Liver (tissue), 9 donors: ENCODE results near the gene CEP83. TPM values are rescaled to one million over a fixed set of nuclear protein-coding genes. Genes with fewer than 3 reads are reported as not detected.

Source experiments
- DNase-seq: peaks from one replicate; pipeline ENCODE4 v3.0.0-alpha.2; 2017; ENCODE audit warnings: low spot score
- H3K27ac ChIP-seq, 2 donors: one replicate each; pipeline ENCODE4 v1.7.0; 2013; ENCODE audit warnings: inconsistent platforms in 2 of 2, low read length in 2 of 2, control low read depth in 1 of 2, low read depth in 1 of 2, mild to moderate bottlenecking in 1 of 2
- H3K27me3 ChIP-seq, 4 donors: one replicate each; pipeline versions ENCODE4 v1.6.1 to v1.7.0; 2013; ENCODE audit warnings: low read length in 3 of 4, inconsistent platforms in 1 of 4, mild to moderate bottlenecking in 1 of 4, moderate library complexity in 1 of 4; ENCODE audit not compliant: control insufficient read depth in 4 of 4, insufficient read depth in 4 of 4
- H3K36me3 ChIP-seq, 4 donors: one replicate each; pipeline versions ENCODE4 v1.6.1 to v1.7.0; 2013; ENCODE audit warnings: low read length in 3 of 4, mild to moderate bottlenecking in 3 of 4, low read depth in 1 of 4, moderate library complexity in 1 of 4; ENCODE audit not compliant: control insufficient read depth in 4 of 4, insufficient read depth in 3 of 4
- H3K4me1 ChIP-seq, 4 donors: one replicate each; pipeline versions ENCODE4 v1.6.1 to v1.7.0; 2013; ENCODE audit warnings: low read length in 3 of 4, mild to moderate bottlenecking in 3 of 4, moderate library complexity in 1 of 4; ENCODE audit not compliant: control insufficient read depth in 4 of 4, insufficient read depth in 4 of 4
- H3K4me3 ChIP-seq, 3 donors: one replicate each; pipeline versions ENCODE4 v1.6.1 to v1.7.0; 2013; ENCODE audit warnings: low read length in 3 of 3, control low read depth in 1 of 3, low read depth in 1 of 3, mild to moderate bottlenecking in 1 of 3
- H3K9ac ChIP-seq, 2 donors: one replicate each; pipeline ENCODE4 v1.7.0; 2013; ENCODE audit warnings: low read length in 2 of 2, mild to moderate bottlenecking in 2 of 2, moderate library complexity in 2 of 2, control low read depth in 1 of 2, low read depth in 1 of 2
- H3K9me3 ChIP-seq, 4 donors: one replicate each; pipeline versions ENCODE4 v1.6.1 to v1.7.0; 2013; ENCODE audit warnings: low read length in 3 of 4; ENCODE audit not compliant: control insufficient read depth in 4 of 4
- EGR1 ChIP-seq, 2 donors: IDR thresholded peaks; 2 replicates each; pipeline ENCODE4 v1.6.1; 2016 to 2018; ENCODE audit warnings: antibody characterized with exemption in 2 of 2, low read depth in 2 of 2
- FOXA1 ChIP-seq: IDR thresholded peaks from 2 replicates; pipeline ENCODE4 v1.6.1; 2016; ENCODE audit warnings: antibody characterized with exemption
- FOXA2 ChIP-seq: IDR thresholded peaks from 2 replicates; pipeline ENCODE4 v1.6.1; 2016; ENCODE audit warnings: antibody characterized with exemption
- GABPA ChIP-seq, 2 donors: IDR thresholded peaks in 1 of 2; conservative IDR thresholded peaks in 1 of 2; 2 replicates each; pipeline ENCODE4 v1.6.1; 2016; ENCODE audit warnings: antibody characterized with exemption in 2 of 2, mild to moderate bottlenecking in 1 of 2, moderate library complexity in 1 of 2
- HNF4A ChIP-seq, 2 donors: conservative IDR thresholded peaks; 2 replicates each; pipeline ENCODE4 v1.6.1; 2016; ENCODE audit warnings: antibody characterized with exemption in 2 of 2, mild to moderate bottlenecking in 2 of 2
- HNF4G ChIP-seq: IDR thresholded peaks from 2 replicates; pipeline ENCODE4 v1.6.1; 2016; ENCODE audit warnings: antibody characterized with exemption
- JUND ChIP-seq, 2 donors: IDR thresholded peaks; 2 replicates each; pipeline ENCODE4 v1.6.1; 2016; ENCODE audit warnings: antibody characterized with exemption in 2 of 2
- MAX ChIP-seq: IDR thresholded peaks from 2 replicates; pipeline ENCODE4 v1.6.1; 2016; ENCODE audit warnings: antibody characterized with exemption
- RAD21 ChIP-seq, 2 donors: IDR thresholded peaks; 2 replicates each; pipeline ENCODE4 v1.6.1; 2016; ENCODE audit warnings: antibody characterized with exemption in 2 of 2, mild to moderate bottlenecking in 2 of 2
- REST ChIP-seq: IDR thresholded peaks from 2 replicates; pipeline ENCODE4 v1.6.1; 2016; ENCODE audit warnings: antibody characterized with exemption, mild to moderate bottlenecking
- RXRA ChIP-seq, 2 donors: IDR thresholded peaks; 2 replicates each; pipeline ENCODE4 v1.6.1; 2017 to 2018; ENCODE audit warnings: antibody characterized with exemption in 2 of 2, mild to moderate bottlenecking in 1 of 2
- TAF1 ChIP-seq: conservative IDR thresholded peaks from 2 replicates; pipeline ENCODE4 v1.6.1; 2016; ENCODE audit warnings: antibody characterized with exemption, mild to moderate bottlenecking
- YY1 ChIP-seq: IDR thresholded peaks from 2 replicates; pipeline ENCODE4 v1.6.1; 2016; ENCODE audit warnings: antibody characterized with exemption, mild to moderate bottlenecking
- ZBTB33 ChIP-seq: IDR thresholded peaks from 2 replicates; pipeline ENCODE4 v1.6.1; 2016; ENCODE audit warnings: antibody characterized with exemption
- WGBS: extraction: QIAGEN DNeasy Blood & Tissue Kit; methylation state at CpG from one replicate; pipeline ENCODE4 v1.1.7; 2013; 5-methylcytosine and 5-hydroxymethylcytosine counted together
- polyA plus RNA-seq, 2 donors: library from polyadenylated mRNA; stranded (reverse) in 1 of 2; unstranded in 1 of 2; fragments of 200-250 nt in 1 of 2; fragments of >200 nt in 1 of 2; fragmentation: Nextera tagmentation in 1 of 2; extraction: Ambion mirVana in 1 of 2; gene quantifications; one replicate each; pipeline versions ENCODE4 v1.2.1 to v1.2.3, GENCODE V29; 2013 to 2015
- total RNA-seq, 2 donors: library from RNA; depleted of rRNA; stranded (reverse); fragments of >200 nt; gene quantifications; one replicate each; pipeline ENCODE4 v1.2.3, GENCODE V29; 2014
- donor health status: healthy.
- donor health status: healthy.
- donor health status: healthy.
- donor health status: healthy.
- donor health status: healthy.

The CEP83 gene
- total and polyA plus RNA-seq, 4 donors, result 1.9 to 8.4 (median 5.2) TPM

- Histone ChIP-seq H3K27ac (no peak overlapping the region), H3K36me3 (no peaks in the 10 kb centered on the region), H3K27me3 (no peaks in the 10 kb centered on the region), H3K4me1 (no peaks in the 10 kb centered on the region), H3K9me3 (no peaks in the 10 kb centered on the region), H3K4me3 (no peak overlapping the region), H3K9ac (no peak overlapping the region)
- no peak for TF ChIP-seq REST
- no peak for TF ChIP-seq YY1
- no peak for TF ChIP-seq TAF1
- no peak for TF ChIP-seq FOXA2
- TF ChIP-seq FOXA1, result no peak
- TF ChIP-seq RXRA (IDR thresholded peaks at IDR 0.05), result no peak
- TF ChIP-seq MAX, result no peak
- no peak for TF ChIP-seq GABPA (IDR thresholded peaks at IDR 0.05 in 1 of 2, conservative IDR thresholded peaks at IDR 0.05 in 1 of 2)
- TF ChIP-seq ZBTB33, result no peak
- no peak for TF ChIP-seq EGR1 (IDR thresholded peaks at IDR 0.05; ENCODE audit: low read depth in 2 of 2)
- 72% methylated on average over 3 of the region's 3 CpGs for WGBS
- no peak for DNase-seq
Observed at GRCh38 chr12:94509317-94509716, 49.6 kb upstream of the CEP83 start.

GRCh38 chr12:94507455-94507854 is 47.8 kb upstream of the CEP83 start:
- H3K9me3 ChIP-seq, result no peaks in the 10 kb centered on the region
- no peak overlapping the region for H3K4me3 ChIP-seq
- TF ChIP-seq JUND (IDR thresholded peaks at IDR 0.05) (no peak), REST (no peak), MAX (no peak), HNF4A (conservative IDR thresholded peaks at IDR 0.05) (no peak), RXRA (IDR thresholded peaks at IDR 0.05) (no peak), RAD21 (IDR thresholded peaks at IDR 0.05) (no peak), FOXA2 (no peak), ZBTB33 (no peak), HNF4G (no peak), EGR1 (IDR thresholded peaks at IDR 0.05; ENCODE audit: low read depth in 2 of 2) (no peak), TAF1 (no peak)
- no peaks in the 10 kb centered on the region for H3K4me1 ChIP-seq
- WGBS, result 97% methylated on average over 3 of the region's 3 CpGs
- H3K27me3 ChIP-seq, result no peaks in the 10 kb centered on the region
- no peak for DNase-seq
- no peak overlapping the region for H3K27ac ChIP-seq
- H3K36me3 ChIP-seq, result no peaks in the 10 kb centered on the region
- no peak overlapping the region for H3K9ac ChIP-seq
